NCI-H2171 (cell line): ENCODE data around the gene CTSL.
A peak's percentile ranks its signal among the peaks of the same experiment; 100 is the strongest.

Experiments used
- DNase-seq: peaks from one replicate; lab custom pipeline; 2025; lab: John Stamatoyannopoulos, UW

CTSL gene

DNA sequence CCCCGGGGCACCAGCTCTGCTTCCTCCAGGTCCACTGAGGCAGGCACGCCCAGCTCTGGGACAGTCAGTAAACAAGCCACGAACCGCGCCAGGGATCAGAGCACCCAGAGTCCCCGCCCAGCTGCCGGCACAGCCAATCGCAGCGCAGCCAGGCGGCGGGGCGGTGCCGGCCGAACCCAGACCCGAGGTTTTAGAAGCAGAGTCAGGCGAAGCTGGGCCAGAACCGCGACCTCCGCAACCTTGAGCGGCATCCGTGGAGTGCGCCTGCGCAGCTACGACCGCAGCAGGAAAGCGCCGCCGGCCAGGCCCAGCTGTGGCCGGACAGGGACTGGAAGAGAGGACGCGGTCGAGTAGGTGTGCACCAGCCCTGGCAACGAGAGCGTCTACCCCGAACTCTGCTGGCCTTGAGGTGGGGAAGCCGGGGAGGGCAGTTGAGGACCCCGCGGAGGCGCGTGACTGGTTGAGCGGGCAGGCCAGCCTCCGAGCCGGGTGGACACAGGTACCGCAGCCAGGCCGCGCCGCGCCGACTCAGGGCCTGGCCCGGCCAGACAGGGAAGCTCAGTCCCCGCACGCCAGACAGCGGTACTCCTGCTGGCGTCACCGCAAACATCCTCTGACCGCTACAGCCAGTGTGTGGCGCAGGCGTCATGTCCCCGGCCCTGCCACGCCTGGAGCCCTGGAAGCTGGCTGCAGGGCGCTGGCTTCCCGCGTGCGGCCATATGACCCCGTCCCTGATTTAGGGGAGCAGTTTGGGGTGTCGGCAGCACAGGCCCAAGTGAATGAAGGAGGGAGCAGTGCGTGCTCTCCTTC lies at the start of gene CTSL:
CTSL (plus strand) TSS at position 220 of the 810 bp plus-strand sequence. CDS start 1,485 bp downstream, outside the sequence.
- DNase-seq, result peak; percentile 25

GRCh38 chr9:87676976-87677775 lies 48.7 kb upstream of the CTSL start:
- DNase-seq, result no peak

- no peak for DNase-seq
Measured at GRCh38 chr9:87677776-87678587, 47.9 kb upstream of the CTSL start.

- peak; percentile 51 for DNase-seq
Measured at GRCh38 chr9:87678650-87679355, 47.1 kb upstream of the CTSL start.

DNA sequence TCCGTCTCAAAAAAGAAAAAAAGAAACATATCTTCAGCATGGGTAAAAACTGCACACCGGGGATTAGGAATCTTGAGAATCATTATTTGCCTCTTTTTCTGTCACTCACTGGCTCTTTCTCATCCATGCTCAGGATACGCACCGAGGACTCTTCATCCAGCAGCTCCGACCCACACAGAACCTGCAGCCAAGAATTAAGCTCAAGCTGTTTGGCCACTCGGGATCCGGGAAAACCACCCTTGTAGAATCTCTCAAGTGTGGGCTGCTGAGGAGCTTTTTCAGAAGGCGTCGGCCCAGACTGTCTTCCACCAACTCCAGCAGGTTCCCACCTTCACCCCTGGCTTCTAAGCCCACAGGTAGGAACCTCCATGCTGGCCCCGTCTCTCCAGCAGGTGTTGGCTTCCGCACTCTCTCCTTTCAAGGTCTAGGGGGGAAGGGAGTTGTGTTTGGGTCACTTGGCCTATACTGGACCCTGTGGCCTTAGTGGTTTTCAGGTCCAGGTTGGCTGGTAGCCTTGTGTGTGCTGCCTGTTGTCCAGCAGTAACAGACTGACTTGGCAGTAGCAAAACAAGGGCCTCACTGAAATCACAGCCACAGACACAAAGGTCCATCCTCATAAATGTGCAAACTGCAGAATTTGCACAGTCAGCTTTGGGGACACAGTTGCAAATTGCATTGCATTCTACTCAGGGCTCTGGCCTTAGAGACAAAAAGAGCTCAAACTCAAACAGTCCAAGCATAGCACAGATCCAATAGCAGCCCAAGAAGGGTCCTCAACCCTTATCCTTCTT lies 44.5 kb upstream of the CTSL start:
- no peak for DNase-seq

- DNase-seq, result no peak
Measured at GRCh38 chr9:87682085-87682484, 43.8 kb upstream of the CTSL start.

GRCh38 chr9:87682618-87683017 lies 43.3 kb upstream of the CTSL start:
- peak; percentile 61 for DNase-seq

- DNase-seq, result no peak
Measured at GRCh38 chr9:87683751-87684626, 41.9 kb upstream of the CTSL start.

DNA sequence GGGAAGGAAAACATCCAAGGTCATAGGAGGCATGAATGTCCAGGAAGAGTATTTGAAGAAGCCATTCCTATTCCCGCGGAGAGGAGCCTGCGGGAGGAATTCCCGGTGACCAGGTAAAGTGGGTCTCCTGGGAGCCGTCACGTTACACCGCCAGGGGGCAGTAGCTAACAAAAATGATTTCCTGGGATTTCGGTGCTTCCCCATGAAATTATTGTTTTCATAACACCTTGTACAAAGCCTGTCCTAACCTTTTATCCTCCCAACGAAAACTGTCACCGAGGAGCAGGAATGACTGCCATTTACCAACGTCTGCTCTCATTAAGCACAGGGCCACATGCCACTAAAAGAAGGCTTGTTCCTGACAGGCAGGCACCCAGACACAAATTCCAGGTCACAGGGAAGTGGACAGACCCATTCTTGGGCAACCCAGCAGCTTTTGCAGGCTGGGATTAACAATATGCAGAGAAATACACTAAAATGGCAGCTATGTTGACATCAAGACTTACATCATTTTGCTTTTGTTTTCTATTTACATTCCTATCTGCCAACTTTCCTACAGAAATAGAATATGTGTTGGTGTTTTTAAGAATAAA lies 41.2 kb upstream of the CTSL start:
- no peak for DNase-seq

- DNase-seq, result no peak
Measured at GRCh38 chr9:87685441-87685840, 40.5 kb upstream of the CTSL start.

DNA sequence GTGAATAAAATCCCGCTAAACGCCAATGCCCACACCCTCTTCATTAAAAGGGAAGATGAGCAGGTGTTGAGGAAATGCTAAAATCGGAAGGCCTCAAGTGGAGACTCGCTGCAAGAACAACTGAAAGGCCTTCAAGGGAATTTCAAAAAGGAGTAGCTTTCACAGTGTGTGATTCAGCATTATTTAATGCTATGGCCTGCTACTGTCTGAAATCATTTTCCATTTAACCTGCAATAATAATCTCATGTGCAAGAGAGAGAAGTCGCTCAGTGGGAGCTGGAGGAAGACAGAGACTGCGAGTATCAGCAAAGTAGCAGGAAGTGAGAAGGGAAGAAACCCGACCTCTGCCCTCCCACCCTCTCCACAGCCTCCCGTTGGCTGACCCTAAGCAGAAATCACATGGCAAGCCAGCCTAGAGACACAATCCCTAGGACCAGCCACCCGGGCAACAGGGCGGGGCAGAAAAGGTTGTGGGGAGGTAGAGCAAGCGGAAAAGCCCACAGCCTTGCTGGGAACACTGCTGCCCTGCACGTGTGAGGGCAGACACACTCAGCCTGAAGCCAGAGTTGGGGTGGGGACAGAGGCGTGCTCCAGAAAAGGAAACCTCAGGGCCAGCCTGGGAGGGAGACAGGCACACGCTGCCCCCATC lies 39.9 kb upstream of the CTSL start:
- DNase-seq, result no peak

DNA sequence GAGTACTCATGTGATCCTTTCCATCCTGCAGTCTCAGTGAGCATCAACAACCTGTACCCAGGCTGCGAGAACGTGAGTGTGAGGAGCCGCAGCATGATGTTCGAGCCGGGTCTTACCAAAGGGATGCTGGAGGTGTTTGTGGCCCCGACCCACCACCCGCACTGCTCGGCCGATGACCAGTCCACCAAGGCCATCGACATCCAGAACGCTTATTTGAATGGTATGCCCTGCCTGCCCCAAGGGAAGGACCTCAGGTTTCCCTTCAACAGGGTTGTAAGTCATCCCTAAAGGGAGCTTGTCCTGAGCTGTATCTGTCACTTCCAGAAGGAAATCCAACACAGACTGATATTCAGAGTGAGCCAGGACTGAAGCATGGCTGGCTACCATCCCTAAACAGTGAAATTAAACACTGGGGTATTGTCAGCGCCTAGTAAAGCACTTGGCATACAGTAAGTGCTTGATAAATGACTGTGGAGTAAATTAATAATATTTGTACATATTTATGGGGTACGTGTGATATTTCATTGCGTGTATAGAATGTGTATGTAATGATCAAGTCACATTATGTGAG lies 39.3 kb upstream of the CTSL start:
- no peak for DNase-seq

DNA sequence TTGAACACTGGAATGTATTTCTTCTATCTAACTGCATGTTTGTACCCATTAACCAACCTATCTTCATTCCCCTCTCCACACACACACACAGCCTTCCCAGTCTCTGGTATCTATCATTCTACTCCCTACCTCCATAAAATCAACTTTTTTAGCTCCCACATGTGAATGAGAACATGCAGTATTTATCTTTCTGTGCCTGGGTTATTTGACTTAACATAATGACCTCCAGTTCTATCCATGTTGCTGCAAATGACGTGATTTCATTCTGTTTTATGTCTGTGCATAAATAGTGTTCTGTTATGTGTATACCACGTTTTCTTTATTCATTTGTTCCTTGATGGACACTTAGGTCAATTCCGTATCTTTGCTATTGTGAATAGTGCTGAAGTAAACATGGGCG lies 38.7 kb upstream of the CTSL start:
- DNase-seq, result no peak

DNA sequence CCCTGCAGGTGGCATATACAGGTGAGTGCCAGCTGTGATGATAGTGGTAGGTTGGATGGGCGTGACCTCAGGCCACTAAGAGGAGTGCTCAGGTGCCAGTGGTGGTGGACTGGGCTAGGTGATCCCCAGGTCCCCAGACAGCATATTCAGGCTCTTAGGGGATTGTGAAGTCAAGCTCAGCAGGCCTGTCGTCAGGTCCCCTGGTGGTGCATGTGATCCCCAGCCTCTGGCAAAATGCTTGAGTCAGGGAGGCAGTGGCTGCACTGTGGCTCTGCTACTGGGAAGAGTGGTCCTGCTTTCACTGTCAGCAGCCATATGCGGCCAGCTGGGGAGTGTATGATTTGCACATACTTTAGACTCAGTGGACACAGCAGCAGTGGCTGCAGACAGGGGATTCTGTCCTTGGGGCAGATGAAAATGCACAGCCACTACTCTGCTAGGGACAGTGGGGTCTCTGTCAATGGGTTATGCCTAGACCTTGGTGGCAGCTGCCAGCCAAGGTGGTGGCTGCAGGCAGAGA lies 31.6 kb upstream of the CTSL start:
- no peak for DNase-seq

GRCh38 chr9:87695523-87695922 lies 30.4 kb upstream of the CTSL start:
- DNase-seq, result no peak

GRCh38 chr9:87696641-87697040 lies 29.3 kb upstream of the CTSL start:
- DNase-seq, result no peak

DNA sequence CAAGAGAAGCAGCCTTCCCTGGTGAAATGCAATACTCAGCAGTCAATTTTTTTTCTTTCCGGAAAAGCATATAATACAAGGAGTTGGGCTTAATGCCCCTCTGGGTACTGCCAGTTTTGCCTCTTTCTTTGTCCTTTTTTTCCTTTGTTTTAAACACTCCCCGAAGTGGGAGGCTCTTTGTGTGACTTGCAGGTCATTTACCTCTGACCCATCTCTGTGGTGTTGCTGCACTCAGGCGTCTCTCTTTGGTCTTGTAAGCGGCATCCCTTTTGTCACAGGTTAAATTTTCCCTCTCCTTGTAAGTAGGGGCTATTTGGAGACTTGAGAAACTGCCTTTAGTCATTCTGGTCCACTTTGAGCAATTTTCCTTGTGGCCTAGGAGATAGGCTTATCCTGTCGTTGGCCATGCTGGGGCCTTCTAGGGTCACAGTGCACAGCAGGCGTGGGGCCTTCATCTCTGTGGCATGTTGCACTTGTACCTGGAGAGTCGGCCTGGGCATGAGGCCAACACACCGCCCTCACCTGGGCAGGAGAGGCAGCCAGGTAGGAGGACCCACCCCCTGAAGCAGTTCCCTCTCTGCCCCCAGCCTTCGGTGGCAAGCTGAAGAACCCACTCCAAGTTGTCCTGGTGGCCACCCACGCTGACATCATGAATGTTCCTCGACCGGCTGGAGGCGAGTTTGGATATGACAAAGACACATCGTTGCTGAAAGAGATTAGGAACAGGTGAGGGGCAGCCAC lies 27.7 kb upstream of the CTSL start:
- DNase-seq, result no peak

DNA sequence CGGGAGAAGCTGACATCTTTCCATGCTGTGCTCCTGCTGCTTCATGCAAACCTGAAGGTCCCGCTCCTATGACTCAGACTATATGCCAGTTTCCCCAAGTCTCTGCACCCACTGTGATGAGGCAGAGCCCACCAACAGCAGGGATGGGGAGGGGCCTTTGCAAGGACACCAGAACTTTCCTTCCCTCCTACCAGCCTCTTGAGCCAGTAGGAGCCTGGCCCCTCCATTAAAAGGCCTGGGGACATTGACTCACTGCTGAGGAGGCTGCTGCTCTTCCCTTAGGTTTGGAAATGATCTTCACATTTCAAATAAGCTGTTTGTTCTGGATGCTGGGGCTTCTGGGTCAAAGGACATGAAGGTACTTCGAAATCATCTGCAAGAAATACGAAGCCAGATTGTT lies 26.1 kb upstream of the CTSL start:
- no peak for DNase-seq
